ENCODE data around the gene DGAT2L6.

The DGAT2L6 gene

DNA sequence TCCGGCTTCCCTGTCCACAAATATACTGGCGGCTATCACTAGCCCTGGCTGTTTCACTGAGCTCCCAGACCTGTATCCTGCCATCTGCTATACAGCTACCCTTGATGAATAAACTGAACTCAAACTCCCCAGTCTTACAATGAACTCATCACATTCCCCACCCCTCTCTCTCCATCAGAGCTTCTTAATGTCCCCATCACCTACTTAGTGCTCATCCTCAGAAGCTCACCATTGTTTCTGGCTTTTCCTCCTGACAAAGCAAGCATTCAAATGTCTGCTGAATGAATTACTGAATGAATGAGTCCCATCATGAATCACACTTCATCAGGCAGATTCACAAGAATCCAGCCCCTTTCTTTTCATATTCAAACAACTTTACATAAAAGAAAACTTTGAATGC is 5.7 kb upstream of the DGAT2L6 start:
- no peak overlapping the region for H3K27ac ChIP-seq (ENCODE audit: poor library complexity, severe bottlenecking)
- no peaks in the 10 kb centered on the region for H3K36me3 ChIP-seq (ENCODE audit: low read depth)
- no peaks in the 10 kb centered on the region for H3K27me3 ChIP-seq (ENCODE audit: insufficient read depth, poor library complexity, severe bottlenecking)
- H3K9me3 ChIP-seq (ENCODE audit: severe bottlenecking), result no peaks in the 10 kb centered on the region
- no peak for DNase-seq (ENCODE audit: low spot score)
- no peak overlapping the region for H3K4me3 ChIP-seq (ENCODE audit: severe bottlenecking)
- TF ChIP-seq, protein P1, sequence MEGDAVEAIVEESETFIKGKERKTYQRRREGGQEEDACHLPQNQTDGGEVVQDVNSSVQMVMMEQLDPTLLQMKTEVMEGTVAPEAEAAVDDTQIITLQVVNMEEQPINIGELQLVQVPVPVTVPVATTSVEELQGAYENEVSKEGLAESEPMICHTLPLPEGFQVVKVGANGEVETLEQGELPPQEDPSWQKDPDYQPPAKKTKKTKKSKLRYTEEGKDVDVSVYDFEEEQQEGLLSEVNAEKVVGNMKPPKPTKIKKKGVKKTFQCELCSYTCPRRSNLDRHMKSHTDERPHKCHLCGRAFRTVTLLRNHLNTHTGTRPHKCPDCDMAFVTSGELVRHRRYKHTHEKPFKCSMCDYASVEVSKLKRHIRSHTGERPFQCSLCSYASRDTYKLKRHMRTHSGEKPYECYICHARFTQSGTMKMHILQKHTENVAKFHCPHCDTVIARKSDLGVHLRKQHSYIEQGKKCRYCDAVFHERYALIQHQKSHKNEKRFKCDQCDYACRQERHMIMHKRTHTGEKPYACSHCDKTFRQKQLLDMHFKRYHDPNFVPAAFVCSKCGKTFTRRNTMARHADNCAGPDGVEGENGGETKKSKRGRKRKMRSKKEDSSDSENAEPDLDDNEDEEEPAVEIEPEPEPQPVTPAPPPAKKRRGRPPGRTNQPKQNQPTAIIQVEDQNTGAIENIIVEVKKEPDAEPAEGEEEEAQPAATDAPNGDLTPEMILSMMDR (IDR thresholded peaks at IDR 0.05; ENCODE audit: poor library complexity, severe bottlenecking), result no peak
- ATAC-seq (ENCODE audit: low read depth), result no peak
- peaks cover 20% of the 10 kb centered on the region for H3K4me1 ChIP-seq (ENCODE audit: insufficient read depth, poor library complexity, severe bottlenecking)

- Histone ChIP-seq H3K9me3 (ENCODE audit: severe bottlenecking) (no peaks in the 10 kb centered on the region), H3K27ac (ENCODE audit: poor library complexity, severe bottlenecking) (no peak overlapping the region), H3K27me3 (ENCODE audit: insufficient read depth, poor library complexity, severe bottlenecking) (no peaks in the 10 kb centered on the region), H3K4me3 (ENCODE audit: severe bottlenecking) (no peak overlapping the region), H3K4me1 (ENCODE audit: insufficient read depth, poor library complexity, severe bottlenecking) (peaks cover 15% of the 10 kb centered on the region), H3K36me3 (ENCODE audit: low read depth) (no peaks in the 10 kb centered on the region)
- DNase-seq (ENCODE audit: low spot score) (no peak), ATAC-seq (ENCODE audit: low read depth) (no peak)
- TF ChIP-seq, protein P1 (IDR thresholded peaks at IDR 0.05; ENCODE audit: poor library complexity, severe bottlenecking), result no peak
These were observed 5.1 kb upstream of the DGAT2L6 start for GRCh38 chrX:70172221-70172620.

DNA sequence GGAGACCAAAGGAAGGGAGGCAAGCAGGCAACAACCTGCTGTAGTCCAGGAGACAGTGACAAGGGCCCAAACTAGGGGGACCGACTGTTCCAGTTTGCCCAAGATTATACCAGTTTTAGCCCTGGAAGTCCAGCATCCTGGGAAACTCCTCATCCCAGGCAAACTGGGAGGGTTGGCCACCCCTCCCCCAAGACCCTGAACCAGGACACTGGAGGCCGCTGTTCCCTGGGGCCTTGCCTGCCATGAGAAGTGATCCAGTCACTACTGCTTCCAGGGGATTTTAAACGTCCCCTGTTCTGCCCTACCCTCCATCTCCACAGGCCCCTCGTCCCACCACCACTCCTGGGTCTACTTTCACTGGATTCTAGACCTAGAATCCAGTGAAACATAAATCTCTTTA is 4.3 kb upstream of the DGAT2L6 start:
- Histone ChIP-seq H3K4me3 (ENCODE audit: severe bottlenecking) (no peak overlapping the region), H3K27me3 (ENCODE audit: insufficient read depth, poor library complexity, severe bottlenecking) (no peaks in the 10 kb centered on the region), H3K36me3 (ENCODE audit: low read depth) (no peaks in the 10 kb centered on the region), H3K9me3 (ENCODE audit: severe bottlenecking) (no peaks in the 10 kb centered on the region), H3K27ac (ENCODE audit: poor library complexity, severe bottlenecking) (no peak overlapping the region), H3K4me1 (ENCODE audit: insufficient read depth, poor library complexity, severe bottlenecking) (peaks cover 10% of the 10 kb centered on the region)
- ATAC-seq (ENCODE audit: low read depth) (no peak), DNase-seq (ENCODE audit: low spot score) (no peak)
- TF ChIP-seq, protein P1 (IDR thresholded peaks at IDR 0.05; ENCODE audit: poor library complexity, severe bottlenecking), result no peak

- no peak for DNase-seq (ENCODE audit: low spot score)
These were observed 2.5 kb upstream of the DGAT2L6 start for GRCh38 chrX:70174754-70175153.

GRCh38 chrX:70175338-70175737 is 1.9 kb upstream of the DGAT2L6 start:
- Histone ChIP-seq H3K9me3 (ENCODE audit: severe bottlenecking) (no peaks in the 10 kb centered on the region), H3K27me3 (ENCODE audit: insufficient read depth, poor library complexity, severe bottlenecking) (no peaks in the 10 kb centered on the region), H3K4me1 (ENCODE audit: insufficient read depth, poor library complexity, severe bottlenecking) (no peaks in the 10 kb centered on the region), H3K36me3 (ENCODE audit: low read depth) (no peaks in the 10 kb centered on the region), H3K4me3 (ENCODE audit: severe bottlenecking) (no peak overlapping the region), H3K27ac (ENCODE audit: poor library complexity, severe bottlenecking) (no peak overlapping the region)
- DNase-seq (ENCODE audit: low spot score), result no peak
- TF ChIP-seq, protein P1 (IDR thresholded peaks at IDR 0.05; ENCODE audit: poor library complexity, severe bottlenecking), result no peak
- no peak for ATAC-seq (ENCODE audit: low read depth)

More at GRCh38 chrX:70174754-70175153, 2.5 kb upstream of the DGAT2L6 start:
- Histone ChIP-seq H3K36me3 (ENCODE audit: low read depth) (no peaks in the 10 kb centered on the region), H3K4me1 (ENCODE audit: insufficient read depth, poor library complexity, severe bottlenecking) (no peaks in the 10 kb centered on the region), H3K4me3 (ENCODE audit: severe bottlenecking) (no peak overlapping the region), H3K9me3 (ENCODE audit: severe bottlenecking) (no peaks in the 10 kb centered on the region), H3K27ac (ENCODE audit: poor library complexity, severe bottlenecking) (peak overlapping the region; percentile 26), H3K27me3 (ENCODE audit: insufficient read depth, poor library complexity, severe bottlenecking) (no peaks in the 10 kb centered on the region)
- TF ChIP-seq, protein P1 (IDR thresholded peaks at IDR 0.05; ENCODE audit: poor library complexity, severe bottlenecking), result no peak
- no peak for ATAC-seq (ENCODE audit: low read depth)
